HG03175 (cell line): Measurements from ENCODE around the gene TMSB4X.

Experiments used
- ATAC-seq: cut with Tn5 transposase; IDR thresholded peaks from one replicate; pipeline ENCODE4 v1.9.1; 2021; ENCODE audit warnings: mild to moderate bottlenecking, moderate library complexity; ENCODE audit not compliant: unreplicated experiment

Gene TMSB4X

DNA sequence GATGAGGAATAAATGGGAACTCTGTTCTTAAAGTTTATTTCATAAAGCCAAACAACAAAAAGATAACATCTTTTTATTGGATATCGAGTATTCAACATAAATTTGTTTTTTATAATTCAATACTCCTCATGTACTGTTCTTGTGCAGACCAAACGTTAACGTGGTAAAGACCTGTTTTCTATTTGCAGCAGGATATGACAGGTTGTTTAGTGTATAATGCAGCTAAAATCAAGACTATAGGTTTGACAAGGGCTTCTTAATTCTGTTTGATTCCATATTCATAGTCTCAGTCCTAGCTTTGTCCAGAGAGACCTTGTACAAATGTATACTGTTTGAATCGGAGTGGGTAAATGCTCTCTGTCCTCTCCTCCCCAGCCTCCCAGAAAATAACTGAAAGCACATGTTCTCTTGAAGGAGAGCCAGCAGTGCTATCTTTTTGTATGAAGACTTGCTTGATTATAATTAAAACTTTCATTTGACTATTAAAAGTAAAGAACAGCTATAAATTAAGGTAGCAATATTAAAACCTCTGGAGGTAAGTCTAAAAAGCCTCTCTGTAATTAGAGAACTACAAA is 17.7 kb downstream of the TMSB4X start:
- ATAC-seq, result no peak

GRCh38 chrX:12993826-12994225 is 18.9 kb downstream of the TMSB4X start:
- no peak for ATAC-seq

- ATAC-seq, result no peak
These were observed 19.4 kb downstream of the TMSB4X start for GRCh38 chrX:12994321-12994720.

- ATAC-seq, result no peak
These were observed 22.1 kb downstream of the TMSB4X start for GRCh38 chrX:12996934-12997435.

GRCh38 chrX:12997906-12998687 is 23.2 kb downstream of the TMSB4X start:
- ATAC-seq, result no peak

GRCh38 chrX:12999422-12999821 is 24.5 kb downstream of the TMSB4X start:
- ATAC-seq, result no peak

- peak; percentile 56 for ATAC-seq
These were observed 25.4 kb downstream of the TMSB4X start for GRCh38 chrX:13000301-13000811.

DNA sequence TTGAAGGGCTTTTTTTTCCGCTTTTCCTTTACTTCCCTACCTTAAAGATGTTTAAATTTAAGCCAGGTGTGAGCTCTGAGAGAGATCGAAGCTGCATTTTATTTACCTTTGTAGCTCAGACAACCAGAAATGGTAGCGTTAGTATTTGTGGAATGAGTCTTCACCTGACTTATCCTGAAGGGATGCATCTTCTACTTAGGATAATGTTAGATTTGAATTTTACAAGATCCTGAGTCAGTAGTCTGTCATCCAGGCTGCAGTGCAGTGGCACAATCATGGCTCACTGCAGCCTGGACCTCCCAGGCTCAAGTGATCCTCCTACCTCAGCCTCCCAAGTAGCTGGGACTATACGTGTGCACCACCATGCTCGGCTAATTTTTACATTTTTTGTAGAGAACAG is 26.2 kb downstream of the TMSB4X start:
- no peak for ATAC-seq

DNA sequence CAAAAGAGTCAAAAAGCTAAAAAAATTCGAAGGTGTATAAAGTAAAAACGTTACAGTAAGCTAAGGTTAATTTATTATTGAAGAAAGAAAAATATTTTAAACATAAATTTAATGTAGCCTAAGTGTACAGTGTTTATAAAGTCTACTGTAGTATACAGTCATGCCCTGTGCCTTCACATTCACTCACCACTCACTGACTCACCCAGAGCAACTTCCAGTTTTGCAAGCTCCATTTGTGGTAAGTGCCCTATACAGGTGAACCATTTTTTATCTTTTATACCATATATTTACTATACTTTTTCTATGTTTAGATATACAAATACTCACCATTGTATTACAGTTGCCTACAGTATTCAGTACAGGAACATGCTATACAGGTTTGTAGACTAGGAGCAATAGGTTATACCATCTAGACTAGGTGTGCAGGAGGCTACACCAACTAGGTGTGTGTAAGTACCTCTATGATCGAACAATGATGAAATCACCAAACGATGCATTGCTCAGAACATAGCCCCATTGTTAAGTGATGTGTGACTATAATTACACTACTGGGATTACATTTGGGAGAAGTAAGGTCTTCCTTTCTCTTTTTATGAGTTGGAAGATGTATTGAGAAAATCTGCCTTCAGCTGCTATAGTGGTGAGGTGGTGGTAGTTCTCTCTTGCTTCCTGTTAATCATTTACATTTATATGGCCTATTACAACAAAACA is 27.2 kb downstream of the TMSB4X start:
- ATAC-seq, result no peak

DNA sequence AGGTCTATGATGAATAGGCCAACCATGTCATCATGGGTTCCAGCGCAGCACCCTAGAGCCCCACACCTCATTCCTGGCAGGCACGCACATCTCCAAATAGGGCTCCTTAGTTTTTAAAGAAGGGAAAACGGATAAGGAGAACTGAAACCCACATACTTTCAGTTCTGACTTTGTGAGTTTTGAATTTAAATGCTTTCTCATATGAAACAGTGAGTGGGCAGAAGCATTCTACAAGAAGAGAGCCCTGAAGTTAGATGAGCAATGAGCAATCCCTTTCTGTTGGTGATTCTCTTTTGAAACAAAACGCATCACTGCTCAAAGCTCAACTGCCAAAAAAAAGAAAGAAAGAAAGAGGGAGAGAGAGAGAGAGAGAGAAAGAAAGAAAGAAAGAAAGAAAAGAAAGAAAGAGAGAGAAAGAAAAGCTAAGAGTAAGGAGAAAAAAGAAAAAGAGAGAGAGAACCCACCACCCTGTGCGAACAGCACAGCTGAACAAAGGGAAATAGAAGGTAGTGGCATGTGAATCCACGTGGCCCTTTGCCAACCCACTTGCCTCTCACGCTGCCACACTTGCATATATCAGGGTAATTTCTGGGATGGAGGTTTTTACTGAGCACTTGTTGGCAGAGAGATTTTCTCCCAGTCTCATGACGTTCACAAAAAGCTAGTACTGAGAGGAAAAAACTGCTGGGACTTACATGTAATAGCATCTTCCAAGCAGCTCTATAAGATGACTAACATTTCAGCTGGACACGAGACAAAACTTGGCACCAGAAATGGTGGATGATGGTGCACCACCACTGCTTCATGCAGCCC is 31.0 kb downstream of the TMSB4X start:
- peak; percentile 55 for ATAC-seq

GRCh38 chrX:13007519-13008188 is 32.7 kb downstream of the TMSB4X start:
- no peak for ATAC-seq

DNA sequence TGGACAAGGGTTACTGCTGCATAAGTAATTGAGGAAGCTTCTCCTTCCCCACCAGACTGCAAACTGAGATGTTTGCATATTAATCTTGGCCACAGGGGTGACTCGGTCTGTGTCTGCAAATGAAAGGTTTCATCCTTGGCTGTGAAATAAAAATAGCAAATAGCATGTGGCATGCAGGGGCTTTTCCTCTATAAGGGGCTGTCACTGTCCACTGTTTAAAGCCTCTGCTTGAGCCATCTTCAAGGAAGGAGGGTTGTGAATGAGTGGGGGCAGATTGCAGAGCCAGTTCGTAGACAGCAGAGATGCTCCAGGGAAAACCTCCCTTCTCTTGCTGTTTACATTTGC is 33.3 kb downstream of the TMSB4X start:
- ATAC-seq, result peak; percentile 40

DNA sequence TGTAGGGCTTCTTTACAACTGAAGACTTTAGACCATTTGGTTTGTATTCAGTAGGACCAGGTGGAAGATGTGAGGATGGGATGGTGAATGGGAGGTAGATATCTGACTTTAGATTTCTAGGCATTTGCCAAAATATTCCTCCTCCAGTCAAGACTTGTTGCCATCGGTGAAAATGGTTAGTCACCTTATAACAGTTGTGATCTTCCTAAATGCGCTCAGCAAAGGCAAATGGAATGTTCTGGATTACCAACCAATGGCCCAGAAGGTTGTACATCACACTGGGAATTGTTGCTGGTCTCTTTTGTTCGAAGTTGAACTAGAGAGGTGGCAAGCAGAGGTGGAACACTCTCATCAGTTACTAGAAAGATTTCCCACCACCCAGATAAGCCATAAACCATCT is 33.9 kb downstream of the TMSB4X start:
- ATAC-seq, result no peak

DNA sequence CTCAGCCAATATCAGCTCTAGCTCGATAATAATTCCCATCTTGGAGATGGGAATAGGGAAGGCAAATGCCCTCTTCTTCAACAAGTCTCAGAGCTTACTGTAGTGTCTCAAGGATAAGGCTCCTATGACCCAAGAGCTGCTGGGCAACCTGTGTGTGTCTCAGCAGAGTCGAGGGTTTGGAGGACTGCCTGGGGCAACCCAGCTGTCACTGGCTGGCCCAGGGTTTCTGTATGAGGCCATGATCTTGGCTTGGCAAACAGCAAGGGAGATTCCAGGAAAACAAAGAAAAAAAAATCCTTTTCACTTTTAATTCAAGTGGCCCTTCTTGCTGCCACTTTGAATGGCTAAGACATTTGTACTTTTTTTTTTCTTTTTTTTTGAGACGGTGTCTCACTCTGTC is 34.4 kb downstream of the TMSB4X start:
- ATAC-seq, result no peak

DNA sequence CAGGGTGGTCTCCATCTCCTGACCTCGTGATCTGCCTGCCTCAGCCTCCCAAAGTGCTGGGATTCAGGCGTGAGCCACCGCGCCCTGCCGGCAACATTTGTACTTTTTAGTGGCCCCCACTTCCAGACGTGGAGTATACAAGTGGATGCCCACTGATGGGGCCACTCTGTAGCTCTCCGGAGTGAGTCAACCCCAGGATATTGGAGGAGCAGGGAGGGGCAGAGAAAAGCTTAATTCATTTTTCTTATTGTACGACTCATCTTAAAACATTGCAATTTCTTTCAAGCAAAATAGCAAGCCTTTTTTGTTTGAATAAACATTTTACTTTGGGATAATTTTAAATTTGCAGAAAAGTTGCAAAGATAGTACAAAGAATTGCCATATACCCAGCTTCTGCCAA is 34.9 kb downstream of the TMSB4X start:
- ATAC-seq, result no peak

- no peak for ATAC-seq
These were observed 35.6 kb downstream of the TMSB4X start for GRCh38 chrX:13010546-13010945.

DNA sequence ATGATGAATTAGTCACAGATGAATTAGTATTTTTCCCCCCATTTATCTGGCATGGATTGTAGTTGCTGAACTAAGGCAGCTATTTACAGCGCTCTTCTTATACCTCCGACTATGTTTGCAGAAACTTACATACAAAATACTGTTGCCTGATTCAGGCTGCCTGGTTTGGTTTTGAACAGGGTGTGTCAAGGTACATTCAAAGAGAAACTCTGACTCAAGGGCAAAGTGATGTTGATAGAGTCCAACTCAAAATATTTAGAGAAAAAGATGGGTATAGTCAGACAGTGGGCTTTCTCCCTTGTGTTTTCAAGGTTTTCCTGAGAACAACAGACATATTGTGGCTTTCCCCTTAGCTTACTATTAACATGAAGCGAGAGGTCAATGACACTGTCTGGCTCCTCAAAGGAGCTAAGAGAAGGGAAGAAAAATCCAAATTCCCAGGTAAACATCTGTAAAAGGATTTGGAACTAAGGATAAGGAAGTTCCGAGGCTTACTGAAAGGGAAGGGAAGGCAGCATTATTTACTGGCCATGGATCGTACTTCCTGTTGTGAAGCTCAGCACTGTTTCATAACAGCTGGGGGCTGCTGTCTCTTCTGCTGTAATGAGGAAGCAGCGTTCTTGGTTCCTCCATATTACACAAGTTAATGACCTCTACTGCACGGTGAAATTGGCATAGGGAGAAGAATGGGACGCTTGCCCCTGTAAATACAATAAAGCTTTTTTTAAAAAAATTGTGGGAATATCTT is 38.6 kb downstream of the TMSB4X start:
- peak; percentile 95 for ATAC-seq

DNA sequence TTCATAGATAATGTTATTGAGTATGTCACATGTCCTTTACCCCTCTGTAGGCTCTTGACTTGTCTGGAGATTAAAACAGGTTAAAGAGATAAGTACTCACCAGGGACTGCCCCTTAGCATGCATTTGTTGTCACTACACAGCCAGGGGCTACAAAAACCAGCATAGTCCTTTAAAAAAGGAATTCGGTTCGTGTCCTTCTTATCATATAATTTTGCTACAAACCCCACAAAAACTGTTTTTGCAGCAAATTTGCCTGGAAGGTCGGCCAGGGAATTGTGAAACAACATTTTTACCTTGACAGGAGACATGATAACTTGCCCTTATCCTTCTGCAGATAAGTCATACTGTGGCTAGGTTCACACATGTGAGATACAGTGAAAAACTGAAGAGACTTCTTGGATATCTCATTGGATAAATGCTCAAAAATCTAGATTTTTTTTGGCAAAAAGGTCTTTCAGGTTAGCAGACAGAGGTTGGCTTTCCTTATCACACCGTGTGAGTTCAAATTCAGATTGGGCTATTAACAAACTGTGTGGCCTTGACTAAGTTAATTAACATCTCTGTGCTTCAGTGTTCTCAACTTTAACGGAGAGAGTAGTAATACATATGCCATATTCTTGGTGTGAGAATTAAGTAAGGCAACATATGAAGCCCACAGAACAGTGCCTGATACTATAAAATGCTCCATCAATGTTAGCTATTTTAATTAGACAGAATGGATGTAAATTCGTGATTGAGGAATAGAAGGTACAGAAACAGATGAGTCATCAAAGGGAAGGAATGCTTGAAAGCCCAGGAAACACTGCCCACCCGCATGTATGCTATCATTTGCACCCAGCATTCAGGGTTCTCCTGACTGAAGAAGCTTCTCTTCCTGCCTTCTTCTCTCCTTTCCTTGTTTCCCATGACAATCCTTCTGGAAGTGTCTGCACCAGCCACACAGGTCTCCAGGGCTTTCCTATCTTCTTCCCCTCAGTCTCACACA is 39.5 kb downstream of the TMSB4X start:
- ATAC-seq, result peak; percentile 14
